ENCODE measurements around the gene TOM1. TPM values are rescaled to one million over a fixed set of nuclear protein-coding genes. Genes with fewer than 3 reads are reported as not detected.

The TOM1 gene
- polyA plus RNA-seq, 2 donors = 86.4 to 88.0 TPM

- no peak overlapping the region for H3K4me3 ChIP-seq (ENCODE audit: low read depth in 1 of 2, low read length in 2 of 2)
- no peak overlapping the region for H3K27ac ChIP-seq (ENCODE audit: low read depth in 2 of 2, low read length in 1 of 2)
- H3K27me3 ChIP-seq (ENCODE audit: control insufficient read depth in 1 of 2, insufficient read depth in 2 of 2, low read length in 2 of 2) = no peaks in the 10 kb centered on the region
- 83 to 96% methylated on average over 5 of the region's 5 CpGs for WGBS, 2 donors
- H3K36me3 ChIP-seq (ENCODE audit: control insufficient read depth in 2 of 2, insufficient read depth in 2 of 2, low read length in 1 of 2) = peaks cover 12 to 40% of the 10 kb centered on the region in 2 donors
- H3K9me3 ChIP-seq (ENCODE audit: control insufficient read depth in 2 of 2, insufficient read depth in 1 of 2, low read depth in 1 of 2, low read length in 1 of 2) = no peaks in the 10 kb centered on the region
- peaks cover 5 to 9% of the 10 kb centered on the region in 2 donors for H3K4me1 ChIP-seq (ENCODE audit: control insufficient read depth in 2 of 2, insufficient read depth in 2 of 2, low read length in 1 of 2)
These were observed 49.0 kb downstream of the TOM1 start for GRCh38 chr22:35348703-35349102.

- Histone ChIP-seq H3K4me1 (ENCODE audit: control insufficient read depth in 2 of 2, insufficient read depth in 2 of 2, low read length in 1 of 2) (peaks cover 5 to 9% of the 10 kb centered on the region in 2 donors), H3K27me3 (ENCODE audit: control insufficient read depth in 1 of 2, insufficient read depth in 2 of 2, low read length in 2 of 2) (no peaks in the 10 kb centered on the region), H3K36me3 (ENCODE audit: control insufficient read depth in 2 of 2, insufficient read depth in 2 of 2, low read length in 1 of 2) (peaks cover 12 to 34% of the 10 kb centered on the region in 2 donors), H3K27ac (ENCODE audit: low read depth in 2 of 2, low read length in 1 of 2) (no peak overlapping the region), H3K4me3 (ENCODE audit: low read depth in 1 of 2, low read length in 2 of 2) (no peak overlapping the region), H3K9me3 (ENCODE audit: control insufficient read depth in 2 of 2, insufficient read depth in 1 of 2, low read depth in 1 of 2, low read length in 1 of 2) (no peaks in the 10 kb centered on the region)
- 48 to 65% methylated on average over 9 of the region's 9 CpGs for WGBS, 2 donors
These were observed 49.6 kb downstream of the TOM1 start for GRCh38 chr22:35349368-35349703.

- Histone ChIP-seq H3K27me3 (ENCODE audit: control insufficient read depth in 1 of 2, insufficient read depth in 2 of 2, low read length in 2 of 2) (no peaks in the 10 kb centered on the region), H3K27ac (ENCODE audit: low read depth in 2 of 2, low read length in 1 of 2) (peak overlapping the region in 1 of 2 donors; percentile 82), H3K9me3 (ENCODE audit: control insufficient read depth in 2 of 2, insufficient read depth in 1 of 2, low read depth in 1 of 2, low read length in 1 of 2) (no peaks in the 10 kb centered on the region), H3K4me3 (ENCODE audit: low read depth in 1 of 2, low read length in 2 of 2) (no peak overlapping the region), H3K36me3 (ENCODE audit: control insufficient read depth in 2 of 2, insufficient read depth in 2 of 2, low read length in 1 of 2) (peaks cover 8 to 32% of the 10 kb centered on the region in 2 donors), H3K4me1 (ENCODE audit: control insufficient read depth in 2 of 2, insufficient read depth in 2 of 2, low read length in 1 of 2) (peaks cover 5 to 9% of the 10 kb centered on the region in 2 donors)
- WGBS, 2 donors = 38 to 46% methylated on average over 16 to 17 of the region's 17 CpGs
These were observed 50.2 kb downstream of the TOM1 start for GRCh38 chr22:35349704-35350538.

- peak overlapping the region; percentile 23 to 82 for H3K27ac ChIP-seq (ENCODE audit: low read depth in 2 of 2, low read length in 1 of 2)
- 1% methylated on average over 47 of the region's 47 CpGs for WGBS, 2 donors
- no peaks in the 10 kb centered on the region for H3K27me3 ChIP-seq (ENCODE audit: control insufficient read depth in 1 of 2, insufficient read depth in 2 of 2, low read length in 2 of 2)
- peak overlapping the region; percentile 41 to 49 for H3K4me3 ChIP-seq (ENCODE audit: low read depth in 1 of 2, low read length in 2 of 2)
- peaks cover 6 to 23% of the 10 kb centered on the region in 2 donors for H3K36me3 ChIP-seq (ENCODE audit: control insufficient read depth in 2 of 2, insufficient read depth in 2 of 2, low read length in 1 of 2)
- peaks cover 5 to 9% of the 10 kb centered on the region in 2 donors for H3K4me1 ChIP-seq (ENCODE audit: control insufficient read depth in 2 of 2, insufficient read depth in 2 of 2, low read length in 1 of 2)
- no peaks in the 10 kb centered on the region for H3K9me3 ChIP-seq (ENCODE audit: control insufficient read depth in 2 of 2, insufficient read depth in 1 of 2, low read depth in 1 of 2, low read length in 1 of 2)
These were observed 51.1 kb downstream of the TOM1 start for GRCh38 chr22:35350539-35351503.

GRCh38 chr22:35352214-35353111 is 52.8 kb downstream of the TOM1 start:
- Histone ChIP-seq H3K4me3 (ENCODE audit: low read depth in 1 of 2, low read length in 2 of 2) (no peak overlapping the region), H3K9me3 (ENCODE audit: control insufficient read depth in 2 of 2, insufficient read depth in 1 of 2, low read depth in 1 of 2, low read length in 1 of 2) (no peaks in the 10 kb centered on the region), H3K27ac (ENCODE audit: low read depth in 2 of 2, low read length in 1 of 2) (peak overlapping the region; percentile 14 to 61), H3K27me3 (ENCODE audit: control insufficient read depth in 1 of 2, insufficient read depth in 2 of 2, low read length in 2 of 2) (no peaks in the 10 kb centered on the region), H3K36me3 (ENCODE audit: control insufficient read depth in 2 of 2, insufficient read depth in 2 of 2, low read length in 1 of 2) (peaks cover 6 to 10% of the 10 kb centered on the region in 2 donors), H3K4me1 (ENCODE audit: control insufficient read depth in 2 of 2, insufficient read depth in 2 of 2, low read length in 1 of 2) (peaks cover 5 to 9% of the 10 kb centered on the region in 2 donors)
- 52 to 56% methylated on average over 16 to 19 of the region's 19 CpGs for WGBS, 2 donors

- Histone ChIP-seq H3K36me3 (ENCODE audit: control insufficient read depth in 2 of 2, insufficient read depth in 2 of 2, low read length in 1 of 2) (peaks cover 1% of the 10 kb centered on the region in 2 donors), H3K4me1 (ENCODE audit: control insufficient read depth in 2 of 2, insufficient read depth in 2 of 2, low read length in 1 of 2) (peaks cover 5 to 9% of the 10 kb centered on the region in 2 donors), H3K27ac (ENCODE audit: low read depth in 2 of 2, low read length in 1 of 2) (no peak overlapping the region), H3K9me3 (ENCODE audit: control insufficient read depth in 2 of 2, insufficient read depth in 1 of 2, low read depth in 1 of 2, low read length in 1 of 2) (no peaks in the 10 kb centered on the region), H3K27me3 (ENCODE audit: control insufficient read depth in 1 of 2, insufficient read depth in 2 of 2, low read length in 2 of 2) (no peaks in the 10 kb centered on the region), H3K4me3 (ENCODE audit: low read depth in 1 of 2, low read length in 2 of 2) (no peak overlapping the region)
- whole genome bisulfite sequencing, 2 donors = 70 to 77% methylated on average over 12 of the region's 12 CpGs
These were observed 53.6 kb downstream of the TOM1 start for GRCh38 chr22:35353318-35353717.

GRCh38 chr22:35354068-35354467 is 54.4 kb downstream of the TOM1 start:
- peaks cover 5 to 9% of the 10 kb centered on the region in 2 donors for H3K4me1 ChIP-seq (ENCODE audit: control insufficient read depth in 2 of 2, insufficient read depth in 2 of 2, low read length in 1 of 2)
- H3K4me3 ChIP-seq (ENCODE audit: low read depth in 1 of 2, low read length in 2 of 2) = no peak overlapping the region
- WGBS, 2 donors = 83 to 90% methylated on average over 4 of the region's 4 CpGs
- H3K27me3 ChIP-seq (ENCODE audit: control insufficient read depth in 1 of 2, insufficient read depth in 2 of 2, low read length in 2 of 2) = no peaks in the 10 kb centered on the region
- no peak overlapping the region for H3K27ac ChIP-seq (ENCODE audit: low read depth in 2 of 2, low read length in 1 of 2)
- H3K9me3 ChIP-seq (ENCODE audit: control insufficient read depth in 2 of 2, insufficient read depth in 1 of 2, low read depth in 1 of 2, low read length in 1 of 2) = no peaks in the 10 kb centered on the region
- H3K36me3 ChIP-seq (ENCODE audit: control insufficient read depth in 2 of 2, insufficient read depth in 2 of 2, low read length in 1 of 2) = no peaks in the 10 kb centered on the region

GRCh38 chr22:35357883-35358621 is 58.4 kb downstream of the TOM1 start:
- H3K27me3 ChIP-seq (ENCODE audit: control insufficient read depth in 1 of 2, insufficient read depth in 2 of 2, low read length in 2 of 2) = no peaks in the 10 kb centered on the region
- no peaks in the 10 kb centered on the region for H3K4me1 ChIP-seq (ENCODE audit: control insufficient read depth in 2 of 2, insufficient read depth in 2 of 2, low read length in 1 of 2)
- no peak overlapping the region for H3K4me3 ChIP-seq (ENCODE audit: low read depth in 1 of 2, low read length in 2 of 2)
- H3K9me3 ChIP-seq (ENCODE audit: control insufficient read depth in 2 of 2, insufficient read depth in 1 of 2, low read depth in 1 of 2, low read length in 1 of 2) = no peaks in the 10 kb centered on the region
- no peaks in the 10 kb centered on the region for H3K36me3 ChIP-seq (ENCODE audit: control insufficient read depth in 2 of 2, insufficient read depth in 2 of 2, low read length in 1 of 2)
- WGBS, 2 donors = 62 to 66% methylated on average over 6 of the region's 6 CpGs
- peak overlapping the region in 1 of 2 donors; percentile 74 for H3K27ac ChIP-seq (ENCODE audit: low read depth in 2 of 2, low read length in 1 of 2)
